ENCODE measurements around the gene IL5RA. TPM values are rescaled to one million over a fixed set of nuclear protein-coding genes. Genes with fewer than 3 reads are reported as not detected.

IL5RA gene, protein sequence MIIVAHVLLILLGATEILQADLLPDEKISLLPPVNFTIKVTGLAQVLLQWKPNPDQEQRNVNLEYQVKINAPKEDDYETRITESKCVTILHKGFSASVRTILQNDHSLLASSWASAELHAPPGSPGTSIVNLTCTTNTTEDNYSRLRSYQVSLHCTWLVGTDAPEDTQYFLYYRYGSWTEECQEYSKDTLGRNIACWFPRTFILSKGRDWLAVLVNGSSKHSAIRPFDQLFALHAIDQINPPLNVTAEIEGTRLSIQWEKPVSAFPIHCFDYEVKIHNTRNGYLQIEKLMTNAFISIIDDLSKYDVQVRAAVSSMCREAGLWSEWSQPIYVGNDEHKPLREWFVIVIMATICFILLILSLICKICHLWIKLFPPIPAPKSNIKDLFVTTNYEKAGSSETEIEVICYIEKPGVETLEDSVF
- not detected in 5 replicates for total RNA-seq (2022; extraction: Qiagen RNA extraction)

DNA sequence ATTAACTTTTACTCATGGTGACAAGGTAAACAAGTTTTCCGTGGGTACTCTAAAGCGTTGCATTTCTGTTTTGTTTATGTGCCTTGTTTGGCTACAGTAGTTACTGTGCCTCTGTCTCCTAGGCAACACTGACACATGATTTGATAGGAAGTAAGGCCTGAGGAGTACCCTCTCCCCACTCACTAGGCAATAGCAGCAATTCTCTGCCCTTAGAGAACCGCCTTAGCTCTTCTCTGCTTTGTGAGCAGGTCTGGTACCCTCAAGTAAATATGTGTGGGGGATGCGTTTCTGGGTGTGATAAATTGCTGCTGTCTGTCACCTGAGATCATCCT lies at the start of gene IL5RA:
Gene IL5RA (minus strand): TSS at position 76 of the 332 bp plus-strand sequence. CDS start 5,390 bp downstream, outside the sequence.

DNA sequence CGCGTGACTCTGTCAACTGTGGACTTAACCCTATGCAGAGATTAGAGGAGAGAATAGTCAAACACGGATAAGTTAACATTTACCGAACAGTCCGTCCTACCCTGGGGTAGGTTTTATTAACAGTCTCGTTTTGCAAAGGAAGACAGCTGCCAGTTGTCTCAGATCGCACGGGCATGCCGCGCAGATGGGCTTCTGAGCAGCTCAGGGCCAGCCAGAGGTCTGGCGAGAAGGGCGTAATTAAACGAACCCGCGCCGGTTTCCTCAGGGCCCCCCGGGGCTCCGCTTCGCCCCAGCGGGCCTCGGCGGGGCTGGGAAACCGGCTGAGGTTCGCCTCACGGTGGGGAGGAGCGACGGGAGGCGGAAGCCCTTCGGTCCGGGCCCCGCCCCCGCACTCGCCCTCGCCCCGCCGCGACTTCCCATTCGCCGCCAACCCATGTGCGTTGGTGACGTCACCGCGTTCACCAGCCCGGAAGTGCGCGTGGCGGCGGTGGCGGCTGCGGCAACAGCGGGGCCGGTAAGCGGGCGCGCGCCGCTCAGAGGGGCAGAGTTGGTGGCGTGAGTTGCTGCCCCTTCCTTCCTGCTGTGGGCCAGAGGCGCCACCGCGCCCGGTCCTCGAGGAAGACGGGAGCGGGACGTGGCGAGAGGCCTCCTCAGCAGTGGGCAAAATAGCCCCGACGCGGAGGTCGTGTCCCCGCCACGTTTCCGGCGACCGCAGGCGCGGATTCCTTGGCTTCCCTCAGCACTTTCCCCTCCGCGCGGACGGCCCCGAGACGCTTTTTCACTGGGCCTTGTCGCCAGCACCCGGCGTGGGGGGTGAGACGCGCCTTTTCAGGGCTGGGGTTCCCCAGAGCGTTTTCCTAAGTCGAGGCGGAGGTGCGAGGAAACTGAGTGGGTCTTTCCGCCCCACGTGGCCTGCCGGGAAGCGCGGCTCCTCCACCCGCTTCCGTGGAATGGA lies 16.6 kb upstream of the IL5RA start, which contains the start of gene TRNT1:
Gene TRNT1 (plus strand): TSS at position 464 of the 955 bp plus-strand sequence. CDS start 2,101 bp downstream, outside the sequence.

Other genes starting within 250 kb of the IL5RA start
- 29.9 to 36.1 TPM (median 33.0 TPM) in 5 replicates for gene TRNT1, start 16.6 kb upstream of the IL5RA start, total RNA-seq (2022; extraction: Qiagen RNA extraction)
- 25.6 to 35.3 TPM (median 26.5 TPM) in 5 replicates for gene CRBN, start 69.3 kb upstream of the IL5RA start, total RNA-seq (2022; extraction: Qiagen RNA extraction)